WTC11 (cell line): ENCODE data around the gene NFAT5. TPM values are rescaled to one million over a fixed set of nuclear protein-coding genes. Genes with fewer than 3 reads are reported as not detected.

Source experiments
- ATAC-seq: fragments of 200-7000 bp; cut with Tn5 transposase; 2 replicates; pipeline ENCODE4 v1.10.0; 2021; ENCODE audit warnings: mild to moderate bottlenecking, moderate library complexity
- CTCF ChIA-PET: fragments of 300-600 bp; sonication (Branson Sonifier 250); formaldehyde crosslinking; loops from one replicate; lab custom pipeline; 2021; ENCODE audit warnings: antibody characterized with exemption; lab: Charles Lee
- POLR2A ChIA-PET: fragments of 350-600 bp; sonication (Branson Sonifier 250); formaldehyde crosslinking; loops from one replicate; lab custom pipeline; 2021; ENCODE audit warnings: antibody characterized with exemption; lab: Charles Lee
- DNase-seq: peaks from one replicate; pipeline ENCODE4 v3.0.0; 2021; ENCODE audit warnings: low spot score
- H3K27ac Mint-ChIP-seq: 2 replicates; pipeline ENCODE4 v1.8.0; 2021; ENCODE audit warnings: mixed read lengths
- H3K27me3 Mint-ChIP-seq: 2 replicates; pipeline ENCODE4 v1.8.0; 2021; ENCODE audit warnings: low read depth, mild to moderate bottlenecking, moderate library complexity, mixed read lengths
- H3K36me3 Mint-ChIP-seq: 2 replicates; pipeline ENCODE4 v1.8.0; 2021; ENCODE audit warnings: mixed read lengths
- H3K4me1 Mint-ChIP-seq: 2 replicates; pipeline ENCODE4 v1.8.0; 2022; ENCODE audit warnings: mixed read lengths
- H3K4me3 Mint-ChIP-seq: 2 replicates; pipeline ENCODE4 v1.8.0; 2021; ENCODE audit warnings: mild to moderate bottlenecking, moderate library complexity, mixed read lengths
- H3K9me3 Mint-ChIP-seq: 2 replicates; pipeline ENCODE4 v1.8.0; 2021; ENCODE audit warnings: mixed read lengths
- ATF1 ChIP-seq: sonication (generic); formaldehyde crosslinking; IDR thresholded peaks from 2 replicates; pipeline ENCODE4 v1.8.1; 2023; ENCODE audit warnings: mild to moderate bottlenecking, moderate library complexity, missing genetic modification reagents
- ATF6 ChIP-seq: sonication (generic); formaldehyde crosslinking; IDR thresholded peaks from 2 replicates; pipeline ENCODE4 v1.8.1; 2023; ENCODE audit warnings: mild to moderate bottlenecking, missing genetic modification reagents
- CBFB ChIP-seq: sonication (generic); formaldehyde crosslinking; IDR thresholded peaks from 2 replicates; pipeline ENCODE4 v1.8.1; 2022; ENCODE audit warnings: mild to moderate bottlenecking, low read depth, missing genetic modification reagents
- E2F1 ChIP-seq: sonication (generic); formaldehyde crosslinking; IDR thresholded peaks from 2 replicates; pipeline ENCODE4 v1.8.0; 2022; ENCODE audit warnings: mild to moderate bottlenecking, missing genetic modification reagents
- ELF4 ChIP-seq: sonication (generic); formaldehyde crosslinking; IDR thresholded peaks from 2 replicates; pipeline ENCODE4 v1.8.1; 2022; ENCODE audit warnings: low read depth, mild to moderate bottlenecking, moderate library complexity, missing genetic modification reagents
- FOXP1 ChIP-seq: sonication (generic); formaldehyde crosslinking; IDR thresholded peaks from 2 replicates; pipeline ENCODE4 v1.8.0; 2022; ENCODE audit warnings: missing genetic modification reagents, mild to moderate bottlenecking, moderate library complexity, borderline replicate concordance
- GABPB1 ChIP-seq: sonication (generic); formaldehyde crosslinking; IDR thresholded peaks from 2 replicates; pipeline ENCODE4 v1.8.1; 2023; ENCODE audit warnings: mild to moderate bottlenecking, missing genetic modification reagents
- HMGXB4 ChIP-seq: sonication (generic); formaldehyde crosslinking; IDR thresholded peaks from 2 replicates; pipeline ENCODE4 v1.8.1; 2023; ENCODE audit warnings: mild to moderate bottlenecking, moderate library complexity, missing genetic modification reagents
- JUN ChIP-seq: sonication (generic); formaldehyde crosslinking; IDR thresholded peaks from 2 replicates; pipeline ENCODE4 v1.8.0; 2023; ENCODE audit warnings: mild to moderate bottlenecking, missing genetic modification reagents
- MAX ChIP-seq: sonication (generic); formaldehyde crosslinking; IDR thresholded peaks from 2 replicates; pipeline ENCODE4 v1.8.0; 2022; ENCODE audit warnings: mild to moderate bottlenecking, missing genetic modification reagents
- MLX ChIP-seq: sonication (generic); formaldehyde crosslinking; IDR thresholded peaks from 2 replicates; pipeline ENCODE4 v1.8.1; 2023; ENCODE audit warnings: mild to moderate bottlenecking, missing genetic modification reagents, moderate library complexity
- NR1H2 ChIP-seq: sonication (generic); formaldehyde crosslinking; IDR thresholded peaks from 2 replicates; pipeline ENCODE4 v1.9.0; 2021; ENCODE audit warnings: mild to moderate bottlenecking, moderate library complexity, missing genetic modification reagents
- PRRX2 ChIP-seq: fragments of 250-450 bp; sonication (Bioruptor Pico); IDR thresholded peaks from 2 replicates; pipeline ENCODE4 v1.8.0; 2021; ENCODE audit warnings: mild to moderate bottlenecking
- RORB ChIP-seq: fragments of 250-450 bp; sonication (Bioruptor Pico); IDR thresholded peaks from 2 replicates; pipeline ENCODE4 v1.9.0; 2021; ENCODE audit warnings: mild to moderate bottlenecking
- SP1 ChIP-seq: sonication (generic); formaldehyde crosslinking; conservative IDR thresholded peaks from 2 replicates; pipeline ENCODE4 v1.8.1; 2022; ENCODE audit warnings: missing genetic modification reagents
- STAT6 ChIP-seq: sonication (generic); formaldehyde crosslinking; conservative IDR thresholded peaks from 2 replicates; pipeline ENCODE4 v1.8.1; 2023; ENCODE audit warnings: mild to moderate bottlenecking, low read depth, missing genetic modification reagents, moderate library complexity
- TCF7 ChIP-seq: sonication (generic); formaldehyde crosslinking; IDR thresholded peaks from 2 replicates; pipeline ENCODE4 v1.8.0; 2022; ENCODE audit warnings: mild to moderate bottlenecking, low read depth, missing genetic modification reagents, moderate library complexity
- TP53 ChIP-seq: sonication (generic); formaldehyde crosslinking; IDR thresholded peaks from 2 replicates; pipeline ENCODE4 v1.8.1; 2023; ENCODE audit warnings: mild to moderate bottlenecking, missing genetic modification reagents
- USF1 ChIP-seq: sonication (generic); formaldehyde crosslinking; IDR thresholded peaks from 2 replicates; pipeline ENCODE4 v1.8.0; 2022; ENCODE audit warnings: mild to moderate bottlenecking, missing genetic modification reagents
- ZBTB43 ChIP-seq: sonication (generic); formaldehyde crosslinking; IDR thresholded peaks from 2 replicates; pipeline ENCODE4 v1.8.1; 2023; ENCODE audit warnings: mild to moderate bottlenecking, missing genetic modification reagents
- ZNF232 ChIP-seq: sonication (generic); formaldehyde crosslinking; IDR thresholded peaks from 2 replicates; pipeline ENCODE4 v1.8.0; 2022; ENCODE audit warnings: mild to moderate bottlenecking, missing genetic modification reagents
- ZNF396 ChIP-seq: fragments of 250-450 bp; sonication (Bioruptor Pico); IDR thresholded peaks from 2 replicates; pipeline ENCODE4 v1.8.0; 2021; ENCODE audit warnings: mild to moderate bottlenecking, moderate library complexity, borderline replicate concordance
- ZNF532 ChIP-seq: fragments of 250-450 bp; sonication (Bioruptor Pico); IDR thresholded peaks from 2 replicates; pipeline ENCODE4 v1.9.0; 2021; ENCODE audit warnings: mild to moderate bottlenecking, borderline replicate concordance
- total RNA-seq: library from RNA; stranded (reverse); gene quantifications from 3 replicates; pipeline ENCODE4 v1.2.3, GENCODE V29; 2021

The NFAT5 gene
- total RNA-seq, 1 experiment from 2014 or later: 23.2 TPM

GRCh38 chr16:69662901-69663300 lies 97.1 kb downstream of the NFAT5 start (continued):
- TF ChIP-seq MAX (no peak), RORB (no peak), E2F1 (CRISPR knock-in tag) (no peak), STAT6 (CRISPR knock-in tag) (no peak), ATF1 (CRISPR knock-in tag) (no peak), ZNF396 (CRISPR knock-in tag) (no peak), CBFB (CRISPR knock-in tag) (no peak)

GRCh38 chr16:69663846-69664245 lies 98.1 kb downstream of the NFAT5 start:
- H3K4me1 Mint-ChIP-seq: no peaks in the 10 kb centered on the region
- no peak overlapping the region for H3K27ac Mint-ChIP-seq
- DNase-seq: no peak
- ChIA-PET CTCF (no interaction called here), POLR2A (no interaction called here)
- H3K9me3 Mint-ChIP-seq: no peaks in the 10 kb centered on the region
- H3K27me3 Mint-ChIP-seq: no peaks in the 10 kb centered on the region
- no peak overlapping the region for H3K4me3 Mint-ChIP-seq
- ATAC-seq: no peak
- H3K36me3 Mint-ChIP-seq: peaks cover 28% of the 10 kb centered on the region
- TF ChIP-seq HMGXB4 (CRISPR knock-in tag): no peak
- TF ChIP-seq TCF7 (CRISPR knock-in tag): no peak
- TF ChIP-seq ZBTB43 (CRISPR knock-in tag): no peak
- TF ChIP-seq ELF4 (CRISPR knock-in tag): no peak
- no peak for TF ChIP-seq RORB
- TF ChIP-seq ZNF532 (CRISPR knock-in tag): no peak
- TF ChIP-seq GABPB1 (CRISPR knock-in tag): no peak
- TF ChIP-seq FOXP1 (CRISPR knock-in tag): no peak
- no peak for TF ChIP-seq PRRX2
- no peak for TF ChIP-seq ZNF232
- TF ChIP-seq USF1 (CRISPR knock-in tag): no peak
- TF ChIP-seq TP53 (CRISPR knock-in tag): no peak
- no peak for TF ChIP-seq JUN (CRISPR knock-in tag)
- no peak for TF ChIP-seq SP1 (CRISPR knock-in tag)
- no peak for TF ChIP-seq ATF1 (CRISPR knock-in tag)
- TF ChIP-seq MLX: no peak
- TF ChIP-seq NR1H2 (CRISPR knock-in tag): no peak
- no peak for TF ChIP-seq ATF6 (CRISPR knock-in tag)
